ENCODE results near the gene RNF213. TPM values are rescaled to one million over a fixed set of nuclear protein-coding genes. Genes with fewer than 3 reads are reported as not detected.
A peak's percentile ranks its signal among the peaks of the same experiment; 100 is the strongest.

RNF213 gene
- total RNA-seq, 6 experiments from 2014 or later, result 59.1 to 87.7 (median 73.0) TPM

GRCh38 chr17:80265205-80266068 lies 4.8 kb downstream of the RNF213 start:
- ATAC-seq, result no peak
- Histone ChIP-seq H3K36me3 (peaks cover 2 to 18% (median 3%) of the 10 kb centered on the region in 4 donors), H3K9me3 (no peaks in the 10 kb centered on the region), H3K27me3 (no peaks in the 10 kb centered on the region), H3K27ac (no peak overlapping the region), H3K4me1 (peaks cover 0 to 32% (median 13%) of the 10 kb centered on the region in 4 donors), H3K4me3 (peak overlapping the region in 1 of 3 donors; percentile 54)
- intact Hi-C loops (cut with DNase I), result no loop called here
- no peak for TF ChIP-seq CTCF (IDR thresholded peaks at IDR 0.05)
- no peak for TF ChIP-seq POLR2A (IDR thresholded peaks at IDR 0.05)
- 65% methylated on average over 8 of the region's 17 CpGs for WGBS (ENCODE audit: insufficient coverage, low coverage, low lambda C conversion rate, missing lambda C conversion rate)
- no peak for DNase-seq

GRCh38 chr17:80267391-80267790 lies 6.7 kb downstream of the RNF213 start:
- H3K4me3 ChIP-seq, result no peak overlapping the region
- peaks cover 2 to 18% (median 3%) of the 10 kb centered on the region in 4 donors for H3K36me3 ChIP-seq
- WGBS (ENCODE audit: insufficient coverage, low coverage, low lambda C conversion rate, missing lambda C conversion rate), result 93% methylated on average over 6 of the region's 6 CpGs
- TF ChIP-seq POLR2A (IDR thresholded peaks at IDR 0.05) (no peak), CTCF (IDR thresholded peaks at IDR 0.05) (no peak)
- H3K27me3 ChIP-seq, result no peaks in the 10 kb centered on the region
- no peak overlapping the region for H3K27ac ChIP-seq
- ATAC-seq (no peak), DNase-seq (no peak)
- intact Hi-C loops (cut with DNase I), result no loop called here
- peaks cover 0 to 22% (median 8%) of the 10 kb centered on the region in 4 donors for H3K4me1 ChIP-seq
- H3K9me3 ChIP-seq, result no peaks in the 10 kb centered on the region

- ATAC-seq, result no peak
- no peak for TF ChIP-seq CTCF (IDR thresholded peaks at IDR 0.05)
- no peak for TF ChIP-seq POLR2A (IDR thresholded peaks at IDR 0.05)
- Histone ChIP-seq H3K27ac (no peak overlapping the region), H3K4me3 (no peak overlapping the region), H3K4me1 (peaks cover 0 to 14% (median 4%) of the 10 kb centered on the region in 4 donors), H3K27me3 (no peaks in the 10 kb centered on the region), H3K9me3 (no peaks in the 10 kb centered on the region), H3K36me3 (peaks cover 2 to 23% (median 3%) of the 10 kb centered on the region in 4 donors)
- 94% methylated on average over 4 of the region's 4 CpGs for WGBS (ENCODE audit: insufficient coverage, low coverage, low lambda C conversion rate, missing lambda C conversion rate)
- intact Hi-C loops (cut with DNase I), result no loop called here
- no peak for DNase-seq
Measured at GRCh38 chr17:80268427-80268826, 7.8 kb downstream of the RNF213 start.

- H3K36me3 ChIP-seq, result peaks cover 2 to 31% (median 3%) of the 10 kb centered on the region in 4 donors
- intact Hi-C loops (cut with DNase I), result no loop called here
- 91% methylated on average over 2 of the region's 2 CpGs for WGBS (ENCODE audit: insufficient coverage, low coverage, low lambda C conversion rate, missing lambda C conversion rate)
Measured at GRCh38 chr17:80269405-80269807, 8.8 kb downstream of the RNF213 start.

More at GRCh38 chr17:80269405-80269807, 8.8 kb downstream of the RNF213 start:
- DNase-seq, result no peak
- H3K27ac ChIP-seq, result no peak overlapping the region
- no peaks in the 10 kb centered on the region for H3K27me3 ChIP-seq
- peaks cover 0 to 5% (median 2%) of the 10 kb centered on the region in 4 donors for H3K4me1 ChIP-seq
- no peak overlapping the region for H3K4me3 ChIP-seq
- TF ChIP-seq CTCF (IDR thresholded peaks at IDR 0.05) (no peak), POLR2A (IDR thresholded peaks at IDR 0.05) (no peak)
- no peaks in the 10 kb centered on the region for H3K9me3 ChIP-seq
- no peak for ATAC-seq
